DND-41 (cell line): ENCODE measurements around the gene SEBOX.
A peak's percentile ranks its signal among the peaks of the same experiment; 100 is the strongest.

Experiments
- ATAC-seq: fragments of 200-7000 bp; cut with Tn5 transposase; 3 replicates; pipeline ENCODE4 v1.9.1; 2021; ENCODE audit warnings: low read depth; ENCODE audit not compliant: insufficient read depth
- DNase-seq: peaks from one replicate; pipeline ENCODE4 v3.0.0-alpha.2; 2020
- H2AFZ ChIP-seq: 2 replicates; pipeline ENCODE4 v1.6.0; 2012; ENCODE audit warnings: low read depth, low read length
- H3K27ac ChIP-seq: 2 replicates; pipeline ENCODE4 v1.5.1; 2012; ENCODE audit warnings: low read length, inconsistent platforms
- H3K27me3 ChIP-seq: fragments of 200-600 bp; sonication (generic); 2 replicates; pipeline ENCODE4 v1.6.0; 2012; ENCODE audit warnings: low read length, mild to moderate bottlenecking, inconsistent platforms; ENCODE audit not compliant: insufficient read depth, poor library complexity
- H3K36me3 ChIP-seq: 2 replicates; pipeline ENCODE4 v1.5.1; 2012; ENCODE audit warnings: low read length, inconsistent platforms; ENCODE audit not compliant: insufficient read depth
- H3K4me1 ChIP-seq: 2 replicates; pipeline ENCODE4 v1.5.1; 2012; ENCODE audit warnings: mild to moderate bottlenecking, low read length; ENCODE audit not compliant: insufficient read depth
- H3K4me2 ChIP-seq: 2 replicates; pipeline ENCODE4 v1.6.0; 2012; ENCODE audit warnings: mild to moderate bottlenecking, moderate library complexity, low read length, inconsistent platforms; ENCODE audit not compliant: insufficient read depth
- H3K4me3 ChIP-seq, 2 experiments: fragments of 200-600 bp in 1 of 2; shearing (Covaris generic) in 1 of 2; 2 replicates each; pipeline ENCODE4 v1.5.1; 2012 to 2016; ENCODE audit warnings: inconsistent platforms in 2 of 2, low read length in 2 of 2, mild to moderate bottlenecking in 2 of 2, low read depth in 1 of 2, moderate library complexity in 1 of 2
- H3K79me2 ChIP-seq: 2 replicates; pipeline ENCODE4 v1.6.0; 2012; ENCODE audit warnings: low read length, inconsistent platforms; ENCODE audit not compliant: insufficient read depth
- H3K9ac ChIP-seq: 2 replicates; pipeline ENCODE4 v1.6.0; 2012; ENCODE audit warnings: low read depth, mild to moderate bottlenecking, inconsistent platforms, low read length, moderate library complexity
- H3K9me3 ChIP-seq: 2 replicates; pipeline ENCODE4 v1.5.1; 2012; ENCODE audit warnings: low read length, moderate library complexity, mild to moderate bottlenecking, inconsistent platforms; ENCODE audit not compliant: insufficient read depth, severe bottlenecking
- H4K20me1 ChIP-seq: 2 replicates; pipeline ENCODE4 v1.6.0; 2012; ENCODE audit warnings: low read length; ENCODE audit not compliant: insufficient read depth
- EZH2 ChIP-seq: IDR thresholded peaks from 3 replicates; pipeline ENCODE4 v1.6.1; 2012; ENCODE audit warnings: borderline replicate concordance, low read depth, mild to moderate bottlenecking, moderate library complexity, low read length, inconsistent platforms; ENCODE audit not compliant: severe bottlenecking
- TF ChIP-seq, protein P1 (sequence below): IDR thresholded peaks from 2 replicates; pipeline ENCODE4 v1.5.1; 2012; ENCODE audit warnings: borderline replicate concordance, low read length, moderate library complexity, mild to moderate bottlenecking; ENCODE audit not compliant: poor library complexity, severe bottlenecking; ENCODE audit errors: extremely low read depth

Gene SEBOX

DNA sequence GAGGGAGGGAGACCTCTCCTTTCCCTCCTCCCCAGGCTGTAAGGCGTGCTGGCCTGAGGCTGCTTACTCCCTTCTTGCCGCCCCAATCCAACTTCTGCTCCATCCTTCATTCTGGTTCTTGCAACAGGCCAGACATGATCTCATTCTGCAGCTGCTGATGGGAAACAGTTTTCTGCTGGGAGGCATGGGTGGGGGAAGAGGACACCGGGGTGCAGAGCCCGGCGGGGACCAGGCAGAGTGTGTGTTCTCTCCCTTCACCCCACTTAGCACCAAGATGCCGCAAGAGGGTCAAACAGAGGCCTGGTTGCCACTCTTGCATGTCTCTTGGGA is 7.9 kb upstream of the SEBOX start:
- H3K4me1 ChIP-seq: peaks cover 4% of the 10 kb centered on the region; the same call in 1 of the 2 replicates
- TF ChIP-seq EZH2: no peak
- TF ChIP-seq, protein P1, sequence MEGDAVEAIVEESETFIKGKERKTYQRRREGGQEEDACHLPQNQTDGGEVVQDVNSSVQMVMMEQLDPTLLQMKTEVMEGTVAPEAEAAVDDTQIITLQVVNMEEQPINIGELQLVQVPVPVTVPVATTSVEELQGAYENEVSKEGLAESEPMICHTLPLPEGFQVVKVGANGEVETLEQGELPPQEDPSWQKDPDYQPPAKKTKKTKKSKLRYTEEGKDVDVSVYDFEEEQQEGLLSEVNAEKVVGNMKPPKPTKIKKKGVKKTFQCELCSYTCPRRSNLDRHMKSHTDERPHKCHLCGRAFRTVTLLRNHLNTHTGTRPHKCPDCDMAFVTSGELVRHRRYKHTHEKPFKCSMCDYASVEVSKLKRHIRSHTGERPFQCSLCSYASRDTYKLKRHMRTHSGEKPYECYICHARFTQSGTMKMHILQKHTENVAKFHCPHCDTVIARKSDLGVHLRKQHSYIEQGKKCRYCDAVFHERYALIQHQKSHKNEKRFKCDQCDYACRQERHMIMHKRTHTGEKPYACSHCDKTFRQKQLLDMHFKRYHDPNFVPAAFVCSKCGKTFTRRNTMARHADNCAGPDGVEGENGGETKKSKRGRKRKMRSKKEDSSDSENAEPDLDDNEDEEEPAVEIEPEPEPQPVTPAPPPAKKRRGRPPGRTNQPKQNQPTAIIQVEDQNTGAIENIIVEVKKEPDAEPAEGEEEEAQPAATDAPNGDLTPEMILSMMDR: no peak
- ATAC-seq (no peak), DNase-seq (no peak)
- no peaks in the 10 kb centered on the region for H3K27me3 ChIP-seq
- no peak overlapping the region for H2AFZ ChIP-seq
- H4K20me1 ChIP-seq: peaks cover 11% of the 10 kb centered on the region
- H3K36me3 ChIP-seq: no peaks in the 10 kb centered on the region
- no peak overlapping the region for H3K27ac ChIP-seq
- no peaks in the 10 kb centered on the region for H3K79me2 ChIP-seq
- H3K4me3 ChIP-seq: no peak overlapping the region
- H3K9ac ChIP-seq: no peak overlapping the region
- H3K9me3 ChIP-seq: no peaks in the 10 kb centered on the region
- H3K4me2 ChIP-seq: no peak overlapping the region

DNA sequence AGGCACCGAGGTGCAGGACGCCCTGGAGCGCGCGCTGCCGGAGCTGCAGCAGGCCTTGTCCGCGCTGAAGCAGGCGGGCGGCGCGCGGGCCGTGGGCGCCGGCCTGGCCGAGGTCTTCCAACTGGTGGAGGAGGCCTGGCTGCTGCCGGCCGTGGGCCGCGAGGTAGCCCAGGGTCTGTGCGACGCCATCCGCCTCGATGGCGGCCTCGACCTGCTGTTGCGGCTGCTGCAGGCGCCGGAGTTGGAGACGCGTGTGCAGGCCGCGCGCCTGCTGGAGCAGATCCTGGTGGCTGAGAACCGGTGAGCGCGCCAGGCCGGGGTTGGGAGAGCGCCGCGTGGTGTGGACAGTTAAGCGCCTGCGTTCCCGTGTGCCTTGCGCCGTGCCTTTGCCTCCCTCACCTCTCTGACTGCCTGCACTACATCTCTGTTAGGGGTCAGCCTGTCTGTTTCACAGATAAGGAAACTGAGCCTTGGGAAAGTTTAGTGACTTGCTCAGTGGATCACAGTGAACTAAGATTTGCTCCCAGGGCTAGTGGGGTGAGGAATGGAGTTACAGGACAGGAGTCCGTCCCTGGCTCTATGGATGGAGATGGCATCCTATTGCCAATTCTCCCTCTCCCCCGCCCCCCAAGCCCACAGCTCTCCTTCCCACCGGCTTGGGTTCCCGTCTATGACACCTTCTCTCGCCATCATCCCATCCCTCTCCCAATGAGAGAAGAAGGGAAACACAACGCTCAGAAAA is 7.4 kb upstream of the SEBOX start:
- Histone ChIP-seq H3K9me3 (no peaks in the 10 kb centered on the region), H3K4me3 (no peak overlapping the region), H3K9ac (no peak overlapping the region), H2AFZ (no peak overlapping the region), H3K27me3 (no peaks in the 10 kb centered on the region), H3K79me2 (no peaks in the 10 kb centered on the region), H3K4me1 (peaks cover 4% of the 10 kb centered on the region; the same call in 1 of the 2 replicates), H3K27ac (no peak overlapping the region), H4K20me1 (peaks cover 11% of the 10 kb centered on the region), H3K36me3 (no peaks in the 10 kb centered on the region), H3K4me2 (no peak overlapping the region)
- TF ChIP-seq, protein P1: no peak
- no peak for TF ChIP-seq EZH2
- ATAC-seq (no peak), DNase-seq (no peak)

GRCh38 chr17:28371245-28372202 is 6.5 kb upstream of the SEBOX start, which contains the start of gene SARM1:
Gene SARM1 (plus strand): TSS chr17:28371694. CDS start chr17:28372033, 339 bp downstream.
- H2AFZ ChIP-seq: no peak within 1 kb of the TSS
- no peaks in the 10 kb centered on the region for H3K79me2 ChIP-seq
- no peak within 1 kb of the TSS for H3K27ac ChIP-seq
- H3K27me3 ChIP-seq: no peaks in the 10 kb centered on the region
- no peaks in the 10 kb centered on the region for H3K9me3 ChIP-seq
- H3K4me2 ChIP-seq: no peak within 1 kb of the TSS; the same call in 1 of the 2 replicates
- no peaks in the 10 kb centered on the region for H3K36me3 ChIP-seq
- no peak for TF ChIP-seq EZH2
- TF ChIP-seq, protein P1: no peak
- no peak within 1 kb of the TSS for H3K4me3 ChIP-seq
- H4K20me1 ChIP-seq: peaks cover 11% of the 10 kb centered on the region
- DNase-seq (peak; percentile 66), ATAC-seq (peak; percentile 87)
- H3K9ac ChIP-seq: no peak within 1 kb of the TSS
- H3K4me1 ChIP-seq: peaks cover 4% of the 10 kb centered on the region; the same call in 1 of the 2 replicates
